ENCODE data around the gene GUF1.

DNA sequence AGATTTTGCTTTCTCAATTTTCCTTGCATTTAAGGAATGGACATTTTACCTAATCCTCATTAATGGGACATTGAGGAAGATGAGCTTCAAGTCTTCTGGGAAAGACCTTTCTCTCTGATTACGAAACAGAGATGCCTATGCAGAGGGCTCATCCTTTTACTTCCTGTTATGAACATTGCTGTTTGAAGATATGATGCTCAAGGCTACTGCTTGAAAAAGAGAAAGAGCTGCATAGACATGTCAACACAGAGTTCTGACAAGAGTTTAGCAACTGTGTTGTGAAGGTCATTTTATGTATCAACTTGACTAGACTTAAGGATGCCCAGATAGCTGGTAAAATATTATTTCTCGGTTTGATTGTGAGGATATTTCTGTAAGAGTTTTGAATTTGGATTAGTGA is 62.0 kb downstream of the GUF1 start:
- TF ChIP-seq CTCF (IDR thresholded peaks at IDR 0.05): no peak
- TF ChIP-seq POLR2A (IDR thresholded peaks at IDR 0.05): no peak
- TF ChIP-seq POLR2AphosphoS5 (IDR thresholded peaks at IDR 0.05): no peak
